ENCODE data around the gene WDR20. TPM values are rescaled to one million over a fixed set of nuclear protein-coding genes. Genes with fewer than 3 reads are reported as not detected.

WDR20 gene
- total and polyA plus RNA-seq, 2 of the 8 experiments (the other 6 are each of a cell fraction or from before 2014, with no cell fraction given), result 11.2 to 26.7 TPM

DNA sequence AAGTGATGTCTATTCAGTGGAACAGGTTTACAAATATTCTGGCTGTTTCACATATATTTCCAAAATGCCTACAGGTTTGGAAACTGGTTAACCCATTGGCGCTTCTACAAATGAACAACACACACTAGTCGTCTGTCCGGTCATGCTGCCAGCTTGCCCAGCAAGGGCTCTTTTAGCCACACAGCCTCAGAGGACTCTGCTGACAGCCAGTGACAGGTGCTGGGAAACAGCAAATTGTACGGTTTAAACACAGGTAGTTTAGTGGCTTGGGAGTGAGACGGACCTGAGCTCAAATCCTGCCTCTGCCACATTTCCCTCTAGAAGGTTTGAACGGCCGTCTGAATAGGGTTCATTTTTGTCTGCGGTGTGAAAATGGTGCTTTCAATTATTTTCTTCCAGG is 111.5 kb downstream of the WDR20 start:
- Histone ChIP-seq H3K4me1 (replicated peaks in 1 of 4; ENCODE audit: control insufficient read depth in 3 of 4, insufficient read depth in 4 of 4, low read length in 3 of 4) (peaks cover 3 to 15% (median 7%) of the 10 kb centered on the region in 4 experiments; a peak in 5 of 7 replicates), H4K5ac (ENCODE audit: insufficient read length, low read depth, low read length) (no peak overlapping the region), H3K79me2 (ENCODE audit: control insufficient read depth in 1 of 2, insufficient read depth in 2 of 2, low read length in 2 of 2) (no peaks in the 10 kb centered on the region), H3K9ac (replicated peaks in 1 of 4; ENCODE audit: extremely low read depth in 1 of 4, low read depth in 3 of 4, low read length in 3 of 4) (no peak overlapping the region), H3K79me1 (ENCODE audit: low read depth, low read length) (no peaks in the 10 kb centered on the region), H2AFZ (ENCODE audit: low read length) (no peak overlapping the region), H3K14ac (ENCODE audit: insufficient read length) (no peak overlapping the region), H2BK5ac (ENCODE audit: low read depth, low read length) (no peak overlapping the region), H4K20me1 (replicated peaks in 1 of 2; ENCODE audit: control insufficient read depth in 1 of 2, insufficient read depth in 2 of 2, low read length in 2 of 2) (no peaks in the 10 kb centered on the region), H3K23me2 (ENCODE audit: low read depth, low read length) (no peaks in the 10 kb centered on the region; the same call in 1 of the 2 replicates), H3K27ac (ENCODE audit: low read depth, low read length) (no peak overlapping the region), H2BK20ac (ENCODE audit: low read length) (no peak overlapping the region), H3K4me3 (ENCODE audit: extremely low read depth in 1 of 4, insufficient read depth in 2 of 4, low read depth in 3 of 4, low read length in 4 of 4) (no peak overlapping the region), H3K4ac (replicated peaks; ENCODE audit: insufficient read length, low read depth, low read length) (no peak overlapping the region), H3K27me3 (replicated peaks in 1 of 4; ENCODE audit: control insufficient read depth in 3 of 4, extremely low read depth in 1 of 4, insufficient read depth in 3 of 4, low read length in 3 of 4) (peaks cover 3 to 22% (median 18%) of the 10 kb centered on the region in 4 experiments; a peak in 4 of 7 replicates), H3K18ac (ENCODE audit: extremely low read depth, low read length) (no peak overlapping the region), H3K4me2 (ENCODE audit: insufficient read depth in 1 of 2, low read depth in 2 of 2, low read length in 2 of 2) (no peak overlapping the region), H3K9me3 (ENCODE audit: insufficient read depth in 2 of 2, low read depth in 1 of 2, low read length in 1 of 2) (no peaks in the 10 kb centered on the region), H3K23ac (ENCODE audit: insufficient read length) (no peak overlapping the region), H3K36me3 (ENCODE audit: control insufficient read depth in 2 of 4, insufficient read depth in 4 of 4, low read length in 3 of 4) (no peaks in the 10 kb centered on the region), H3K56ac (replicated peaks; ENCODE audit: insufficient read length, low read depth, low read length) (no peak overlapping the region), H2BK120ac (replicated peaks; ENCODE audit: low read depth, low read length) (no peak overlapping the region), H4K91ac (replicated peaks; ENCODE audit: insufficient read length, low read length) (no peak overlapping the region), H4K8ac (ENCODE audit: extremely low read depth, insufficient read depth, low read length) (no peak overlapping the region), H2BK12ac (ENCODE audit: low read depth, low read length) (no peak overlapping the region), H2AK5ac (ENCODE audit: low read depth, low read length) (no peak overlapping the region), H2BK15ac (ENCODE audit: low read length) (no peak overlapping the region)
- POLR2A ChIA-PET (ENCODE audit: partially characterized antibody), result no interaction called here
- DNase-seq (ENCODE audit: low read depth in 1 of 2, low spot score in 2 of 2), result no peak
- 91% methylated on average over 8 of the region's 8 CpGs; no CpG with 5 or more reads in 1 of the 2 experiments for WGBS, 2 experiments (ENCODE audit: extremely low coverage in 1 of 2, insufficient coverage in 1 of 2, insufficient read length in 1 of 2, insufficient replicate concordance in 2 of 2, low coverage in 1 of 2, low lambda C conversion rate in 2 of 2, missing lambda C conversion rate in 1 of 2)
- CTCF ChIA-PET (ENCODE audit: partially characterized antibody), result interaction anchor here (1.5 kb wide), 2 partner anchors 20 to 35 kb away, joined by 3 to 4 read pairs; no protein-coding TSS in a partner anchor
- no peak for FAIRE-seq
- TF ChIP-seq CBX8 (IDR thresholded peaks at IDR 0.05; ENCODE audit: borderline replicate concordance, low read depth, low read length), result no peak
